Activated effector memory CD4-positive, alpha-beta T cell treated with anti-CD3 and anti-CD28 coated beads, Interleukin-2, amount 50 U/mL, for 16 hours (primary cell): Measurements from ENCODE around the gene MINPP1.
"Not testable (repeated sequence)": the region's sequence is repeated elsewhere in the genome, so short reads cannot be mapped to it uniquely, and the experiment has no call there.

Experiments
- DNase-seq: peaks from one replicate; pipeline ENCODE4 v3.0.0-alpha.2; 2020

Gene MINPP1

GRCh38 chr10:87578160-87578841 is 73.6 kb downstream of the MINPP1 start:
- DNase-seq = no peak

- no peak for DNase-seq
Observed at GRCh38 chr10:87578842-87579401, 74.2 kb downstream of the MINPP1 start.

GRCh38 chr10:87579563-87579962 is 74.9 kb downstream of the MINPP1 start:
- DNase-seq = no peak

- DNase-seq = no peak
Observed at GRCh38 chr10:87580016-87580415, 75.3 kb downstream of the MINPP1 start.

- no peak for DNase-seq
Observed at GRCh38 chr10:87585565-87586514, 81.1 kb downstream of the MINPP1 start.

- no peak for DNase-seq
Observed at GRCh38 chr10:87589645-87590051, 85.0 kb downstream of the MINPP1 start.

GRCh38 chr10:87590705-87591588 is 86.3 kb downstream of the MINPP1 start:
- DNase-seq = no peak

GRCh38 chr10:87591589-87591886 is 86.8 kb downstream of the MINPP1 start:
- DNase-seq = no peak

- DNase-seq = not testable (repeated sequence)
Observed at GRCh38 chr10:87592920-87593319, 88.2 kb downstream of the MINPP1 start.

- DNase-seq = no peak
Observed at GRCh38 chr10:87593702-87594101, 89.0 kb downstream of the MINPP1 start.

- DNase-seq = no peak
Observed at GRCh38 chr10:87594181-87594580, 89.5 kb downstream of the MINPP1 start.

GRCh38 chr10:87594864-87595263 is 90.2 kb downstream of the MINPP1 start:
- DNase-seq = no peak

- no peak for DNase-seq
Observed at GRCh38 chr10:87596351-87596750, 91.7 kb downstream of the MINPP1 start.

- DNase-seq = no peak
Observed at GRCh38 chr10:87598700-87599099, 94.0 kb downstream of the MINPP1 start.

GRCh38 chr10:87600581-87600980 is 95.9 kb downstream of the MINPP1 start:
- DNase-seq = no peak
